ENCODE results near the gene CCDC12. TPM values are rescaled to one million over a fixed set of nuclear protein-coding genes. Genes with fewer than 3 reads are reported as not detected.
A peak's percentile ranks its signal among the peaks of the same experiment; 100 is the strongest.

Gene CCDC12
- total RNA-seq, 1 donor from 2014 or later = 36.3 TPM

DNA sequence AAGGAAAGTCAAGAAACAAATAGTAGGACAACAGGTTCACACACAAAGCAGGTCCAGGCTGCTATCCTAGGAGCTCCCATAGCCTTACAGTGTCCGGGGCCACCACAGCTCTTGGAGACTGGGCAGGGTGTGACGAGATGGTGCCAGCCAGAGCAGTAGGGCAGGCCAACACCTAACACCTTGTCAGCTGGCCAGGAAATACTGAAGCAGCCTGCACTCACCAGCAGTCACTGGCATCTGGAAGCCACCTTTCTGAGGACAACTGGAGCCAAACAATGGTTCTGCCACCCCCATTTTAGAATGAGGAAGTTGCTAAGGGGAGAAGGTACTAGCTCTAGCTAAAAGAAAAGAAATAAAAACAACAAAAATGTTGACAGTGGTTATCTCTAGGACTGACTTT, 47.2 kb downstream of the CCDC12 start:
- Mint-ChIP-seq H3K27ac (ENCODE audit: unreplicated experiment) (no peak overlapping the region), H3K9me3 (ENCODE audit: unreplicated experiment) (no peaks in the 10 kb centered on the region), H3K27me3 (ENCODE audit: unreplicated experiment) (no peaks in the 10 kb centered on the region), H3K4me1 (ENCODE audit: unreplicated experiment) (peaks cover 42% of the 10 kb centered on the region), H3K36me3 (ENCODE audit: low read depth, unreplicated experiment) (peaks cover 13% of the 10 kb centered on the region), H3K4me3 (ENCODE audit: unreplicated experiment) (no peak overlapping the region)
- TF ChIP-seq, protein P1, sequence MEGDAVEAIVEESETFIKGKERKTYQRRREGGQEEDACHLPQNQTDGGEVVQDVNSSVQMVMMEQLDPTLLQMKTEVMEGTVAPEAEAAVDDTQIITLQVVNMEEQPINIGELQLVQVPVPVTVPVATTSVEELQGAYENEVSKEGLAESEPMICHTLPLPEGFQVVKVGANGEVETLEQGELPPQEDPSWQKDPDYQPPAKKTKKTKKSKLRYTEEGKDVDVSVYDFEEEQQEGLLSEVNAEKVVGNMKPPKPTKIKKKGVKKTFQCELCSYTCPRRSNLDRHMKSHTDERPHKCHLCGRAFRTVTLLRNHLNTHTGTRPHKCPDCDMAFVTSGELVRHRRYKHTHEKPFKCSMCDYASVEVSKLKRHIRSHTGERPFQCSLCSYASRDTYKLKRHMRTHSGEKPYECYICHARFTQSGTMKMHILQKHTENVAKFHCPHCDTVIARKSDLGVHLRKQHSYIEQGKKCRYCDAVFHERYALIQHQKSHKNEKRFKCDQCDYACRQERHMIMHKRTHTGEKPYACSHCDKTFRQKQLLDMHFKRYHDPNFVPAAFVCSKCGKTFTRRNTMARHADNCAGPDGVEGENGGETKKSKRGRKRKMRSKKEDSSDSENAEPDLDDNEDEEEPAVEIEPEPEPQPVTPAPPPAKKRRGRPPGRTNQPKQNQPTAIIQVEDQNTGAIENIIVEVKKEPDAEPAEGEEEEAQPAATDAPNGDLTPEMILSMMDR (IDR thresholded peaks at IDR 0.05; ENCODE audit: unreplicated experiment) = no peak
- no peak for DNase-seq (ENCODE audit: low spot score)

DNA sequence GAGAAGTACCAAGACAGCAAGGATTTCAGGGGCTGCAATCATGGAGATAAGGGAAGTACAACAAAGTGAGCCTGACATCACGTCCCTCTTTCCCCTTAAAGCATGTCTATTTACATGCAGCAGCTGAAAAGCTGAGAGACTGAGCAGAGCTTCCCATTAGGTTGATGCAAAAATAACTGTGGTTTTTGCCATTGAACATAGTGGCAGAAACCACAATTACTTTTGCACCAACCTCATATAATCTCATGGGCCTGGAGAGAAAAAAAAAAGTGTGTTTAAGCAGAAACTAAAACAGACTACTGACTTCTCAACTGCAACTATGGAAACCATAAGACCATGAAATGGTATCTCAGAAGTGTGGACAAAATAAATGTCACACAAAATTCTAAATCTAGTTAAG, 48.3 kb downstream of the CCDC12 start:
- peak overlapping the region; percentile 2 for H3K27ac Mint-ChIP-seq (ENCODE audit: unreplicated experiment)
- DNase-seq (ENCODE audit: low spot score) = no peak
- peak overlapping the region; percentile 3 for H3K4me3 Mint-ChIP-seq (ENCODE audit: unreplicated experiment)
- H3K4me1 Mint-ChIP-seq (ENCODE audit: unreplicated experiment) = peaks cover 42% of the 10 kb centered on the region
- TF ChIP-seq, protein P1 (IDR thresholded peaks at IDR 0.05; ENCODE audit: unreplicated experiment) = no peak
- H3K36me3 Mint-ChIP-seq (ENCODE audit: low read depth, unreplicated experiment) = peaks cover 18% of the 10 kb centered on the region
- peaks cover 3% of the 10 kb centered on the region for H3K27me3 Mint-ChIP-seq (ENCODE audit: unreplicated experiment)
- H3K9me3 Mint-ChIP-seq (ENCODE audit: unreplicated experiment) = no peaks in the 10 kb centered on the region

DNA sequence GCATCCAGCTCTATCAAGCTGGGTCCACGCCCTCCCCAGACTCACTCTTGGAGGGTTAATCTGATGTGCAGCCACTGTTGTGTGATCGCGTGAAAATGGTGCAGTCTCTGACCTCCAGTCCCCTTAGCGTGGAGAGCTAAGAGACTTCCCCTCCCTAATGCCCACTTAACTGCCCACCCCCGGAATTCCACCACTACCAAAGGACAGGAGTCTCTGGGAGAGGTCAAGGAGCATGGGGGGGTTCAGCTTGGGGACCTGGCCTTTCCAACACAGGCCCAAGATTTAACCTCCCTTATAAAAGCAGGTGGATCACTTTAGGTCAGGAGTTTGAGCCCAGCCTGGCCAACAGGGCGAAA, 48.8 kb downstream of the CCDC12 start:
- H3K27me3 Mint-ChIP-seq (ENCODE audit: unreplicated experiment) = peaks cover 4% of the 10 kb centered on the region
- H3K27ac Mint-ChIP-seq (ENCODE audit: unreplicated experiment) = no peak overlapping the region
- DNase-seq (ENCODE audit: low spot score) = no peak
- peaks cover 21% of the 10 kb centered on the region for H3K36me3 Mint-ChIP-seq (ENCODE audit: low read depth, unreplicated experiment)
- H3K4me1 Mint-ChIP-seq (ENCODE audit: unreplicated experiment) = peaks cover 42% of the 10 kb centered on the region
- no peak overlapping the region for H3K4me3 Mint-ChIP-seq (ENCODE audit: unreplicated experiment)
- H3K9me3 Mint-ChIP-seq (ENCODE audit: unreplicated experiment) = no peaks in the 10 kb centered on the region
- TF ChIP-seq, protein P1 (IDR thresholded peaks at IDR 0.05; ENCODE audit: unreplicated experiment) = no peak

DNA sequence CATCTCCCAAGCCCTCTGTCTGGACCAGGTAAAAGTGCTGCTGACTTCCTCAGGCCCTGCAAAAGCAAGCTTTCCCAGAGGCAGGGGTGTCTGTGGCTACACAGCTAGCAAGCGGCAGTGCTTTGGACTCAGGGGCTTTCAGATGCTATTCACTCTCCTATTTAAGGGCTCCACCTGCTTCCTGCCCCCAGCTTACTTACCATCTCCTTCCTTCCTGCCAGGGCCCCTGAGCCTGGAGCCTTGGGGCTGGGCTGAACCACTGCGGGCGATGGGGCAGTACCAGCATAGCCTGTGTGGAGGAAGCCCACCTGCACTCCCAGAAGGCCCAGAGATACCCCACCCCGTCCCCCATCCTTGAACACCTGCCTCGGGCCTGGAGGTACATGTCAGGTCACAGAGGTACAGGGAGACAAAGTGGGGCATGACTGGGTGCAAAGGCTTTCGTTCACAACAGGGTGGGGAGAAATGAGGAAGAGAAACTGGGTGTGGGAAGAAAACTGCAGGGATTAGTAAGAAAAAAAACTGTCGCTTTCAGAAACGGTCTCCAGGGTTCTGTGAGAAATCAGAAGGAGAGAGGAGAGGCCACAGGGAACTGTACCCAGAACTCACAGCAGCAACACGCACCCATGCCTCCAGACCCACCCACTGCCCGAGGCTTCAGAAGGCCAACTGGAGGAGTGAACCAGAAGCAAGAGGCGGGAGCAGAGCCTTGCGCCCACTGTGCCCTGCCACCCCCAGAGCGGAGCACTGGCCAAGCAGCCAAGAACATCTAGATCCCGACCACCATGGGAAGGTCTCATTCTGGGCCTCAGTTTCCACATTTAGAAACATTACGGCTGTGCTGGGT, 49.5 kb downstream of the CCDC12 start:
- TF ChIP-seq, protein P1 (IDR thresholded peaks at IDR 0.05; ENCODE audit: unreplicated experiment) = no peak
- H3K4me3 Mint-ChIP-seq (ENCODE audit: unreplicated experiment) = peak overlapping the region; percentile 47
- DNase-seq (ENCODE audit: low spot score) = no peak
- peaks cover 6% of the 10 kb centered on the region for H3K27me3 Mint-ChIP-seq (ENCODE audit: unreplicated experiment)
- H3K4me1 Mint-ChIP-seq (ENCODE audit: unreplicated experiment) = peaks cover 40% of the 10 kb centered on the region
- H3K36me3 Mint-ChIP-seq (ENCODE audit: low read depth, unreplicated experiment) = peaks cover 21% of the 10 kb centered on the region
- H3K9me3 Mint-ChIP-seq (ENCODE audit: unreplicated experiment) = no peaks in the 10 kb centered on the region
- peak overlapping the region; percentile 89 for H3K27ac Mint-ChIP-seq (ENCODE audit: unreplicated experiment)

DNA sequence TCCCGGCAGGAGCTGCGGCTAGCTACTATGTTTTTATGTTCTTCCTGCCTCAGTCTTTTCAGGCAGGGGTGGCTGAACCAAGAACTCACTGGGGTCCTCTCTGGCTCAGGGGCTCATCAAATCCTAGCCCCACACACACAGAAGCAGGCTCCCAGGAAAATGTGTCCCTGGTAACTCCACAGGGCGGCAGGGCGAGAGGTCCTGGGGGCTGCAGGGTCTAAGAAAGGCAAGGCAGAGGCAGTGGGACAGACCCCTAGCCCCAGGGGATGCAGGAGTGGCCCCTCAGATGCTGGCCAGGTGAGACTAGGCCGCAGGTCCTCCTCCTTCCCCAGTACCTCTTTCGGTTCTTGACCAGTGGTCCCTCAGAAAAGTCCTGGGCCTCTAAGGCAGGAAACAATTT, 50.1 kb downstream of the CCDC12 start:
- Mint-ChIP-seq H3K4me1 (ENCODE audit: unreplicated experiment) (peaks cover 34% of the 10 kb centered on the region), H3K36me3 (ENCODE audit: low read depth, unreplicated experiment) (peaks cover 24% of the 10 kb centered on the region), H3K9me3 (ENCODE audit: unreplicated experiment) (no peaks in the 10 kb centered on the region), H3K4me3 (ENCODE audit: unreplicated experiment) (no peak overlapping the region), H3K27me3 (ENCODE audit: unreplicated experiment) (peaks cover 6% of the 10 kb centered on the region), H3K27ac (ENCODE audit: unreplicated experiment) (peak overlapping the region; percentile 42)
- TF ChIP-seq, protein P1 (IDR thresholded peaks at IDR 0.05; ENCODE audit: unreplicated experiment) = no peak
- DNase-seq (ENCODE audit: low spot score) = no peak
